Activated CD4-positive, alpha-beta T cell treated with anti-CD3 and anti-CD28 coated beads, Interleukin-2, amount 10 ng/mL, durations not matched to agents 7 days and 5 days (primary cell): Measurements from ENCODE around the gene AGPAT2. TPM values are rescaled to one million over a fixed set of nuclear protein-coding genes. Genes with fewer than 3 reads are reported as not detected.

ENCODE experiments used
- CTCF ChIA-PET: fragments of 350-600 bp; sonication (Branson Sonifier 250); formaldehyde crosslinking; loops from one replicate; lab custom pipeline; 2021; ENCODE audit warnings: antibody characterized with exemption; lab: Charles Lee
- POLR2A ChIA-PET: fragments of 350-600 bp; sonication (Branson Sonifier 250); formaldehyde crosslinking; loops from one replicate; lab custom pipeline; 2021; ENCODE audit warnings: antibody characterized with exemption; lab: Charles Lee
- DNase-seq: peaks from one replicate; pipeline ENCODE4 v3.0.0-alpha.2; 2020
- H3K27ac Mint-ChIP-seq: one replicate; pipeline ENCODE4 v1.8.0; 2021; ENCODE audit warnings: mild to moderate bottlenecking, moderate library complexity, mixed read lengths
- H3K27me3 Mint-ChIP-seq: one replicate; pipeline ENCODE4 v1.8.0; 2021; ENCODE audit warnings: mixed read lengths
- H3K36me3 Mint-ChIP-seq: one replicate; pipeline ENCODE4 v1.8.0; 2021; ENCODE audit warnings: low read depth, mixed read lengths
- H3K4me1 Mint-ChIP-seq: one replicate; pipeline ENCODE4 v1.8.0; 2021; ENCODE audit warnings: mixed read lengths
- H3K4me3 Mint-ChIP-seq: one replicate; pipeline ENCODE4 v1.8.0; 2021; ENCODE audit warnings: mild to moderate bottlenecking, moderate library complexity, mixed read lengths
- H3K9me3 Mint-ChIP-seq: one replicate; pipeline ENCODE4 v1.8.0; 2021; ENCODE audit warnings: mixed read lengths
- total RNA-seq, 2 experiments: library from RNA; stranded (reverse); gene quantifications; one replicate each; pipeline ENCODE4 v1.2.3, GENCODE V29; 2021

The AGPAT2 gene
- total RNA-seq, 2 experiments from 2014 or later: 15.0 to 17.0 TPM

GRCh38 chr9:136726118-136726517 is 38.9 kb upstream of the AGPAT2 start:
- Mint-ChIP-seq H3K4me1 (peaks cover 32% of the 10 kb centered on the region), H3K36me3 (peaks cover 34% of the 10 kb centered on the region), H3K9me3 (no peaks in the 10 kb centered on the region), H3K27ac (peak overlapping the region; percentile 89), H3K4me3 (peak overlapping the region; percentile 92), H3K27me3 (no peaks in the 10 kb centered on the region)
- POLR2A ChIA-PET: no interaction called here
- CTCF ChIA-PET: interaction anchor here (1.1 to 4.6 kb wide), 5 partner anchors 11 to 306 kb away, joined by 3 to 44 read pairs (median 4); partner anchors contain the start of gene FUT7
- DNase-seq: no peak

DNA sequence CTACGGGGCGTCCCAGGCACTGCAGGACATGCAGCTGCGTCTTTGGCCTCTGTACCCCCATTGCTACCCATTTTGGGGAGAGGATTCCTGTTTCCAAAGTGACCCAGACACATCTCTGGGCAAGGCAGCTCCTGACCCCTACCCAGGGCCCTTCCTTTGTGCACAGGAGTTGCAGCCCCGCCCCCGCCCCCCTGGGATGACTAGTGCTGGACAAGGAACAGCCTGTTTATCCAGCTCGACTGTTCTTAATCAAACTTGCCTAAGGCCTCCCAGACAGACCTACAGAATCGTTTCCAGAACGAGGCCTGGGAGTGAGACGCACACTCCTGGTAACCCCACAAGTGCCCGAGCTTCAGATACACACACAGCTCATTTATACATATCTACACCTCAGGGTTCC is 38.4 kb upstream of the AGPAT2 start:
- ChIA-PET POLR2A (no interaction called here), CTCF (interaction anchor here (0.8 to 1.1 kb wide), 2 partner anchors 11 to 307 kb away, joined by 3 read pairs; partner anchors contain the start of gene FUT7)
- Mint-ChIP-seq H3K27ac (no peak overlapping the region), H3K27me3 (no peaks in the 10 kb centered on the region), H3K36me3 (peaks cover 34% of the 10 kb centered on the region), H3K4me3 (peak overlapping the region; percentile 92), H3K4me1 (peaks cover 32% of the 10 kb centered on the region), H3K9me3 (no peaks in the 10 kb centered on the region)
- no peak for DNase-seq

DNA sequence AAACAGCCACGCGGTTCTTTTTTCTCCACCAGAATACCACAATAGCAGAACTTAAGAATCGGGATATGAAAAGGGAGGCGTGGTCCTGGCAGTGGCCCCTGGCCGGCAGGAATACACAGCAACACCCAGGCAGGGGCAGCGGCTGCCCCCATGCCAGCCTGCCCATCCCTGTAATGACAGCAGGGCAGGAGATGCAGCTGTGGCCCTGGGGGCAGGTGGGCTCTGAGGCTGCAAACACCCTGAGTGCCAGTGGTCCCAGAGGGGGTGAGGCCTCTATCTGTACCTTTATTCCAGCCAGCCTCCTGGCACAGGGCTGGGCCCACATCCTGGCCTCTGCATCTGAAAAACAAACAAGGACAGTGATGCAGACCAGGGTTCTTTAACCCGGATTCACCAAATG is 37.5 kb upstream of the AGPAT2 start:
- Mint-ChIP-seq H3K36me3 (peaks cover 34% of the 10 kb centered on the region), H3K4me3 (no peak overlapping the region), H3K27ac (no peak overlapping the region), H3K9me3 (no peaks in the 10 kb centered on the region), H3K27me3 (no peaks in the 10 kb centered on the region), H3K4me1 (peaks cover 32% of the 10 kb centered on the region)
- ChIA-PET POLR2A (no interaction called here), CTCF (interaction anchor here (0.8 to 1.1 kb wide), 2 partner anchors 10 to 308 kb away, joined by 3 read pairs; partner anchors contain the start of gene FUT7)
- DNase-seq: no peak

GRCh38 chr9:136723989-136724388 is 36.7 kb upstream of the AGPAT2 start:
- Mint-ChIP-seq H3K36me3 (peaks cover 34% of the 10 kb centered on the region), H3K27me3 (no peaks in the 10 kb centered on the region), H3K27ac (no peak overlapping the region), H3K4me3 (no peak overlapping the region), H3K9me3 (no peaks in the 10 kb centered on the region), H3K4me1 (peaks cover 26% of the 10 kb centered on the region)
- ChIA-PET POLR2A (no interaction called here), CTCF (no interaction called here)
- no peak for DNase-seq

DNA sequence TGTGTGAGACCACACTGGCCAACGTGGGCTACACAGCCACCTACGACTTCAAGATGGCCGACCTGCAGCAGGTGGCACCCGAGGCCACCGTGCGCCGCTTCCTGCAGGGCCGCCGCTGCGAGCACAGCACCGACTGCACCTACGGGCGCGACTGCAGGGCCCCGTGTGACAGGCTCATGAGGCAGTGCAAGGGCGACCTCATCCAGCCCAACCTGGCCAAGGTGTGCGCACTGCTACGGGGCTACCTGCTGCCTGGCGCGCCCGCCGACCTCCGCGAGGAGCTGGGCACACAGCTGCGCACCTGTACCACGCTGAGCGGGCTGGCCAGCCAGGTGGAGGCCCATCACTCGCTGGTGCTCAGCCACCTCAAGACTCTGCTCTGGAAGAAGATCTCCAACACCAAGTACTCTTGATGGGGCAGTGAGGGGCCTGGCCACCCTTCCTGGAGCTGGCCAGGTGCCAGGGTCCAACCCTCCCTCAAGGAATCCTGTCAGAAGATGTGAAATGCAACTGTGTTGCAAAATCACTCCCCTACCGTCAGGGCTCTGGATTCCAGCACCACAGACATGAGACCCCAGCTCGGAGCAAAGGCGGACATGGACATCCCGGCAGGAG is 36.2 kb upstream of the AGPAT2 start:
- Mint-ChIP-seq H3K4me1 (peaks cover 26% of the 10 kb centered on the region), H3K27ac (no peak overlapping the region), H3K27me3 (no peaks in the 10 kb centered on the region), H3K36me3 (peaks cover 34% of the 10 kb centered on the region), H3K4me3 (no peak overlapping the region), H3K9me3 (no peaks in the 10 kb centered on the region)
- DNase-seq: no peak
- ChIA-PET CTCF (no interaction called here), POLR2A (no interaction called here)

GRCh38 chr9:136722969-136723356 is 35.7 kb upstream of the AGPAT2 start:
- CTCF ChIA-PET: interaction anchor here (1.2 kb wide), 1 partner anchor 10 kb away, joined by 3 read pairs; no protein-coding TSS in a partner anchor
- no peaks in the 10 kb centered on the region for H3K9me3 Mint-ChIP-seq
- POLR2A ChIA-PET: no interaction called here
- H3K27me3 Mint-ChIP-seq: no peaks in the 10 kb centered on the region
- H3K4me1 Mint-ChIP-seq: peaks cover 26% of the 10 kb centered on the region
- no peak for DNase-seq
- H3K4me3 Mint-ChIP-seq: no peak overlapping the region
- H3K27ac Mint-ChIP-seq: no peak overlapping the region
- H3K36me3 Mint-ChIP-seq: peaks cover 34% of the 10 kb centered on the region

GRCh38 chr9:136722093-136722968 is 35.1 kb upstream of the AGPAT2 start:
- no peak overlapping the region for H3K4me3 Mint-ChIP-seq
- CTCF ChIA-PET: interaction anchor here (1.2 to 1.6 kb wide), 3 partner anchors 9 to 24 kb away, joined by 3 read pairs; no protein-coding TSS in a partner anchor
- no peaks in the 10 kb centered on the region for H3K27me3 Mint-ChIP-seq
- H3K4me1 Mint-ChIP-seq: peaks cover 26% of the 10 kb centered on the region
- no peaks in the 10 kb centered on the region for H3K9me3 Mint-ChIP-seq
- DNase-seq: no peak
- H3K27ac Mint-ChIP-seq: no peak overlapping the region
- peaks cover 34% of the 10 kb centered on the region for H3K36me3 Mint-ChIP-seq
- POLR2A ChIA-PET: no interaction called here

- ChIA-PET POLR2A (no interaction called here), CTCF (interaction anchor here (1.2 to 1.6 kb wide), 4 partner anchors 8 to 23 kb away, joined by 3 to 4 read pairs (median 3); no protein-coding TSS in a partner anchor)
- H3K27ac Mint-ChIP-seq: no peak overlapping the region
- no peaks in the 10 kb centered on the region for H3K9me3 Mint-ChIP-seq
- peaks cover 22% of the 10 kb centered on the region for H3K4me1 Mint-ChIP-seq
- peaks cover 30% of the 10 kb centered on the region for H3K36me3 Mint-ChIP-seq
- DNase-seq: no peak
- H3K4me3 Mint-ChIP-seq: no peak overlapping the region
- H3K27me3 Mint-ChIP-seq: no peaks in the 10 kb centered on the region
These were observed 34.3 kb upstream of the AGPAT2 start for GRCh38 chr9:136721339-136722092.

GRCh38 chr9:136720898-136721338 is 33.7 kb upstream of the AGPAT2 start:
- Mint-ChIP-seq H3K4me1 (peaks cover 16% of the 10 kb centered on the region), H3K27ac (no peak overlapping the region)
- CTCF ChIA-PET: interaction anchor here (0.8 to 1.6 kb wide), 4 partner anchors 14 to 22 kb away, joined by 3 to 4 read pairs (median 3); no protein-coding TSS in a partner anchor

GRCh38 chr9:136720251-136720897 is 33.1 kb upstream of the AGPAT2 start:
- Mint-ChIP-seq H3K27ac (no peak overlapping the region), H3K4me1 (peaks cover 11% of the 10 kb centered on the region), H3K4me3 (no peak overlapping the region), H3K36me3 (peaks cover 19% of the 10 kb centered on the region), H3K27me3 (peaks cover 3% of the 10 kb centered on the region), H3K9me3 (no peaks in the 10 kb centered on the region)
- POLR2A ChIA-PET: no interaction called here
- CTCF ChIA-PET: interaction anchor here (0.8 to 1.3 kb wide), 2 partner anchors 19 to 21 kb away, joined by 3 to 4 read pairs; no protein-coding TSS in a partner anchor
- DNase-seq: no peak

More at GRCh38 chr9:136720898-136721338, 33.7 kb upstream of the AGPAT2 start:
- POLR2A ChIA-PET: no interaction called here
- no peak for DNase-seq
- peaks cover 25% of the 10 kb centered on the region for H3K36me3 Mint-ChIP-seq
- no peak overlapping the region for H3K4me3 Mint-ChIP-seq
- H3K9me3 Mint-ChIP-seq: no peaks in the 10 kb centered on the region
- peaks cover under 1% of the 10 kb centered on the region for H3K27me3 Mint-ChIP-seq

- Mint-ChIP-seq H3K4me1 (peaks cover 9% of the 10 kb centered on the region), H3K36me3 (peaks cover 12% of the 10 kb centered on the region), H3K27ac (no peak overlapping the region), H3K4me3 (no peak overlapping the region), H3K9me3 (no peaks in the 10 kb centered on the region), H3K27me3 (peaks cover 3% of the 10 kb centered on the region)
- no peak for DNase-seq
- CTCF ChIA-PET: no interaction called here
- POLR2A ChIA-PET: no interaction called here
These were observed 32.1 kb upstream of the AGPAT2 start for GRCh38 chr9:136719195-136719880.
